Left colon (tissue), 2 donors: Measurements from ENCODE around the gene SEPTIN8. TPM values are rescaled to one million over a fixed set of nuclear protein-coding genes. Genes with fewer than 3 reads are reported as not detected.

ENCODE experiments used
- ATAC-seq: fragments of 200-7000 bp; cut with Tn5 transposase; one replicate; pipeline ENCODE4 v1.9.1; 2020; ENCODE audit warnings: mild to moderate bottlenecking, moderate library complexity
- DNase-seq, 2 donors: peaks; one replicate each; pipeline ENCODE4 v3.0.0-alpha.2; 2020
- intact Hi-C, 2 donors: fragments of 100-400 bp; cut with DNase I in 1 of 2; cut with micrococcal nuclease in 1 of 2; formaldehyde crosslinking; loops; one replicate each; pipeline versions ENCODE4 v1.11.2 to v1.14.0; 2022; cut with DNase I, micrococcal nuclease
- total RNA-seq, 2 donors: library from RNA; stranded (reverse); fragmentation: NEBNext Ultra II Directional; extraction: Animal tissue kit (Norgen Biotek cat#: 25700); gene quantifications; one replicate each; pipeline ENCODE4 v1.2.1, GENCODE V29; 2021
- donor health status: DM: no; HTN: no; CAD: no.
- donor health status: DM: yes; HTN: yes; CAD: no.

Gene SEPTIN8
- total RNA-seq, 2 donors from 2014 or later, result 58.7 to 59.6 TPM

- ATAC-seq (no peak), DNase-seq (no peak)
- intact Hi-C loops, result no loop called here
Observed at GRCh38 chr5:132772291-132773070, 4.6 kb downstream of the SEPTIN8 start.

DNA sequence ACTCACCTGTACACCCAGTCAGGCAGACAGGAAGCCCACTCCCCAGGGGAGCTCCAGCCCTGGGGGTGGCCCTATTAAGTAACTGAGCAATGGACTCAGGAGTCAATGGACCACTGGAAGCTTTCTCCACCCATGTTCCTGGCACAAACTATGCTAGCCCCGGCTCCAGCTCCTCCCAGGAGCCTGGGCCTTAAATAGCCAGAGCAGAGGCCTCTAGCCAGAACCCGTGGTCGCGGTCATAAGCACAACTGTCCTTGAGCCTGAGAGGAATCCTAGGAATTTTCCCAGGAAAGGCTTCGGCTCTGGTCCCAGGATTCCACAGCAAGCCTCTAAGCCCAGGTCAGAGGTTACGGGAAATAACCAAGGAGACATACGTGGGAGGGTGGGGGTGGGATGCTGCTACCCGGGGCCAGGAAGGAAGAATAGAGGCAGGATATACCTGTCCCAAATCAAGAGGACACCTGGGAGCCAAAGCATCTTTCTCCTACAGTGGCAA lies 5.5 kb downstream of the SEPTIN8 start:
- intact Hi-C loops, result no loop called here
- ATAC-seq, result no peak

DNA sequence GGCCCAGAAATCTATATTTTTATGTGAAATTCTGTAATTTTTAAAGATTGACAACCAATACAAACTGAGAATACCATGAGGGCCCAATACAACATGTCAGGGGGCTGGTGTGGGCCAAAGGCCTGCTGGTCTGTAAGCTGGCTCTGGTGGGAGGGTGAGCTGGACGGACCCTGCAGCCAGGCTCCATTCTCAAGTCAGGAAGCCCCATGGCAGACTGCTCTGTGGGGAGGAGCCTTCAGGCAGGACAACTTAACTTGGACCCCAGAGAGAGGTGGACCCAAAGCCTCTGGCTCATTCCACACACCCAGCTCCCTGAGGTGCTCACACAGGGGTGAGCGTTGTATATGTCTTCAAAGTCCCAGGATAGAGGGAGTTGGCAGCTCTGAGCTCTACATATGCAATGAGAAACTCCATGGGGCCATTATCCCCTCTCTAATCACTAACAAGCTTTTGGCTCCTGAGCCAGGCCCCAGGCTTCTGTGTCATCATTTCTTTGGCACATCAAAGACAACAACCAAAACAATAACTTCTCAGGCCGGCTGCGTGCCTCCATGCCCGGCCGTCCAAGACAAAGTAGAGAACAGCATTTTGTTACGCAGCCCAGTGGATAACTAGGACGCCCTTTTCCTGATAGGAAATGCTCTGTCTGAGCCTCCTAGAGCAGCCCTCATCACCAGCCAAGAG lies 6.4 kb downstream of the SEPTIN8 start:
- intact Hi-C loops, result no loop called here
- DNase-seq, result no peak
- ATAC-seq, result no peak

More for the DNA sequence above, 5.5 kb downstream of the SEPTIN8 start:
- no peak for DNase-seq

GRCh38 chr5:132768485-132768868 lies 8.6 kb downstream of the SEPTIN8 start:
- ATAC-seq (no peak), DNase-seq (no peak)

DNA sequence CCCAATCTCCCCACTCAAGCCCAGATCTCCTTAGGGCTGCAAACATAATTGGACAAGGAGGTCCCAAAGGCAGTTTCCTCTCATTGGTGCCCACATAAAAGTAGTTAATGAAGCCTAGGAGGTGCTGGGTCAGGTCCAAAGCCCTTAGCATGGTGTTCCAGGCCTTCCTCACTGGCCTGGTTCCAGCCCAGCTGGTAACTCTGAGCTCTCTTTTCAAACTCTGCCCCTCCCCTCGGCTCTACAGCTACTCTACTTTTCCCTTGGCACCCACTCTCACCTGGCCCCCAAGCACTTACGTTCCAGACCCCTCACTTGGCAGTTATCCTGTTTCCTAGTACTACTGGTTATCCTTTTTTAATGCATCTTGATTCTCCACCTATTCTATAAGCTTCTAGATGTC lies 9.9 kb downstream of the SEPTIN8 start:
- no peak for ATAC-seq
- intact Hi-C loops, result no loop called here
- DNase-seq, result no peak

More at GRCh38 chr5:132768485-132768868, 8.6 kb downstream of the SEPTIN8 start:
- intact Hi-C loops, result no loop called here

DNA sequence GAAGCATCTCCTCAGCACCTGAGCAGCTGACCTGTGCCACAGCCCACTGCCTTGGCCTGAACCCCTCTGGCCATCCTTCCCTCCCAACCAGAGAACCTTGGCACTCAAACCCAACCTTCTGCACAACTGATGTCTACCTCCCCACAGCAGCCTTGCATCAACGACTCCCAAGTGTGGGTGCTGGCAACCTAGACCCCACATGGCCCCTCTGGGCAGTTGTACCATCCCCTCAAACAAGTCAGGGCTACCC lies 10.3 kb downstream of the SEPTIN8 start:
- no peak for DNase-seq
- intact Hi-C loops, result no loop called here
- no peak for ATAC-seq

GRCh38 chr5:132766020-132766805 lies 10.8 kb downstream of the SEPTIN8 start:
- intact Hi-C loops, result no loop called here
- ATAC-seq (no peak), DNase-seq (no peak)

DNA sequence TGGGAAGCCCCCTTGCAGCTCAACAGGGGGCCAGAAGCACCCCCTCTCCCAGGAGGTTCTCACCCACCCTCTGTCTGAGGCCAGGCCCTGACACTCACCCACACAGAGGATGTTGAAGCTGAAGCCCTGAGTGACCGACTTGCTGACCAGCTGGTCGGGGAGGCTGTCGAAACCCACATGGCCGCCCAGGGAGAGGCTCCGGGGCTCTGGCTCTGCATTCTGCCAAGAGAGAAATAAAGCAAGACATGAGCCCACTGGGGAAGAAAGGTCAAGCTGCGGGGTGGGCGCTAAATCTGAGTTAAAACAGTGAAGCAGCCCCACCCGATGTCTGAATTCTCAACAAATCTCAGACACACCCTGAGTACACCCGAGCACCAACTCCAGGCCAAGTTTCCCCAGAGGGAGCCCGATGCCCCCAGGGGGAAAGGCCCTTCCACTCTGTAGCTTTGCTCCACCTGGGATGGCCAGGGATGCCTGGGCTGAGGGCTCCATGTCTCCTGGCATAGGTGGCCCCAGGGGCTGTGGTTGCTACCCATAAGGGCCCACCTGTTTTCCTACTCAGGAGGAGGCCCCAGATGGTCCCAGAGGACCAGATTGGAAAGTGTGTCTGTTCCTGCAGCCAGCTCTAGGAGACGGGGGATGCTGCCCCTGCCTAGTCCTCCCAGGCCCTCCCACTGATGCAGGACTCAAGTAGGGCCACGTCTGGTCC lies 11.6 kb downstream of the SEPTIN8 start:
- no peak for ATAC-seq
- DNase-seq, result no peak
- intact Hi-C loops, result no loop called here

GRCh38 chr5:132764671-132765238 lies 12.3 kb downstream of the SEPTIN8 start:
- DNase-seq (no peak), ATAC-seq (no peak)
- intact Hi-C loops, result no loop called here

- ATAC-seq (no peak), DNase-seq (no peak)
Observed at GRCh38 chr5:132764051-132764450, 13.0 kb downstream of the SEPTIN8 start.

GRCh38 chr5:132763181-132764036 lies 13.6 kb downstream of the SEPTIN8 start:
- intact Hi-C loops, result no loop called here
- no peak for ATAC-seq
- DNase-seq, result no peak

More at GRCh38 chr5:132764051-132764450, 13.0 kb downstream of the SEPTIN8 start:
- intact Hi-C loops, result no loop called here

DNA sequence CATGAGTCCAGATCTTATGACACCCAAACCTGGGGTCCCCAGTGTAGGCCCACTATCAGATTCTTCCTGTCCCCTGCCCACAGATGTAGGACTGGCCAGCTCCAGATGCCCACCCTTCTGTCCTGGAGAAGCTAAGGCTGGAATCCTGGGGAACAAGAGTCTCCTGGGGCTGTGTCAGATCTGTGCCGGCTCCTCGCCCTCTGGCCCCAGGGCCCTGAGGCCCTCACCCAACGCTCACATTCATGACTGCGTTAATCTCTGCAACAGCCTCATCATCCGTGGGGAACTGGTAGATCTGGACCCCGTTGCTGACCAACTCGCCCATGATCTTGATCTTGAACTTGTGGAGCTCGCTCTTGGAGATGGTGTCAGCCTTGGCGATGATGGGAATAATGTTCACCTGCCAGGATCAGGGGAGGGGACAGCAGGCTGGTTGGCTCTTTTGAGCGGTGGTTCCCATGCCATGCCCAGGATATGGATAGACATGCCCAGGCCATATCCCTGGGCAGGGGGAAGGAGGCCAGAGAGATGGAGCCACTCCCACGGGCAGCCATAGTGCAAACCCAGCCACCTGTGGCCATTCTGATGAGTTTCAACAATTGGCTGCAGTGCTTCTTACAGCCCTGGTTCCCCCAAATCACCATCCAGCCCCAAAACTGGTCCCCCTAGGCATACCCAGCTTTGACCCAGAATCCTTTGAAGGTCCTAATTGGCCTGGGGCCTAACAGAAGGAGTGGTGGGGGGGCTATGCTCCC lies 14.6 kb downstream of the SEPTIN8 start:
- DNase-seq, result no peak

DNA sequence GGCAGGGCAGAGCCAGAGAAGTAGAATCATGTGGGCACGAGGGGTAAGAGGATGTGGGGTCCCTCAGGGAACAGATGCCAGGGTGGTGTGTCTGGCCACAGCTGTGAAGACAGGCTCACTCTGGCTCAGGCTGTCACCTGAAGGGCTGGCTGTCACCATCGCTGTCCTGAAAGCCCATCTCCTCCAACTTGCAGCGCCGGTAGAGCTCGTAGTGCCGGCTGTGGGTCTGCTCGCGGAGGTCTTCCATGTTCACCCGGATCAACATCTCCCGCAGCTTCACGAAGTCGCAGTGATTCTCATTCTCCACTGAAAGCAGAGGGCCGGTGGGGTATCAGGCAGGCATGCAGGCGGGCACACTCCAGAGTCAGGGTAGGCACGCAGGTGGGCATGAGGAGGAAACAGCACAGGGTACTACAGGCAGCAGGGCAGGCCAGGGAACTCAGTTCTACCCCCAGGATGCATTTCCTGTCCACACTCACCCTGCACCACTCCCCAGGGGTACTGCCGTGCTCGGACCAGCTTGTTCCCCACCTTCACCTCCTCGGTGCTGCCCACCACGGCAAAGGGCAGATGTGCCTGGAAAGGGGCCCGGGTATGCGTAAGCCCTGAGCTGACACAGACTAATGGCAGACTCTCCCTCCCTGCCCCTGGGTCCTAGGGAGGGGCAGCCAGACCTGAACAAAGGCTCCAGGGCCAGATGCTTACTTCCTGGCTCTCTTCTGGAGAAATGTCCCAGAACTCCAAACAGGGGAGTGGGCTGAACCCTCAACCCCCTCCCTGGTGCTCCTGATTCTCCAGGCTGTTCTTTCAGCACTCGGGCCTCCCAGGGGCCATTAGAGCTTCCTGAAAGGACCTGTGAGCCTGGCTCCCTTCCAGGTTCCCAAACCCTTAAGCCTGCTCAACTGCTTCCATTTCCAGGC lies 15.5 kb downstream of the SEPTIN8 start:
- intact Hi-C loops, result no loop called here
- DNase-seq, result no peak
- no peak for ATAC-seq

More for the DNA sequence above, 14.6 kb downstream of the SEPTIN8 start:
- no peak for ATAC-seq
- intact Hi-C loops, result no loop called here

DNA sequence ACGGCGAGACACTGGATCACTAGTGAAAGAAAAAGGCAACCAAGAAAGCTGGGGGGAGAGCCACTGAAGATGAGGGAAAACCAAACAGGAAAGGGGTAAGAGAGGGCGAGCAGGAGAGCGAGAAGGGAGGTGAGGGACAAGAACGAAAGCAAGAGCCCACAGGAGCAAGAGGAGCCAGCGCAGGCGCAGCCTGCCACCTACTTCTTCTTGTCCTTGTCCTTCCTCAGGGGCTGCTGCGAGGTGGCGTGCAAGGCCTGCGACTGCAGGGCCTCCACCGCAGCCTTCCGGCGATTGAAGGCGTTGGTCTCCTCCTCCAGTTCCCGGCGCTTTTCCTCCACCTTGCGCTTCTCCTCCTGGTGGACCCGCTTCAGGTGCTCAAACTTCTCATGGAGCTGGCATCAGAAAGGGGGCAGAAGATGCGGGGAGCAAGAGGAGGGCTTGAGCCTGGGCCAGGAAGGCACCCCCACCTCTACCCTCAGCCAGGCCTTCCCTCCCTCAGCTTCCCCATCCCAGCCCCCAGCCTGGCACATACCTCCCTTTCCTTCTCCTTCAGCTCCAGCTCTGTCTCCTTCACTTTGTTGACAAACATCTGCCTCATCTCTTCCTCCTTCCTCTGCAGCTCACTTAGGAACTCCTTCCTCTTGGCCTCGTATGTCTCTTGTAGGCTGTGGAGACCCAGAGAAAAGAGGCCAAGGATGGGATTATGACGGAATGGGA lies 16.3 kb downstream of the SEPTIN8 start:
- ATAC-seq, result no peak
- DNase-seq, result no peak
- intact Hi-C loops, result no loop called here

GRCh38 chr5:132760049-132760420 lies 17.0 kb downstream of the SEPTIN8 start:
- intact Hi-C loops, result no loop called here
- no peak for ATAC-seq

More at GRCh38 chr5:132760049-132760420, 17.0 kb downstream of the SEPTIN8 start:
- DNase-seq, result no peak
